Fibroblast of skin of back (primary cell): ENCODE results near the gene CNTN2. TPM values are rescaled to one million over a fixed set of nuclear protein-coding genes. Genes with fewer than 3 reads are reported as not detected.
A peak's percentile ranks its signal among the peaks of the same experiment; 100 is the strongest.

Experiments
- DNase-seq: peaks from one replicate; pipeline ENCODE4 v3.0.0-alpha.2; 2013
- polyA plus RNA-seq, 2 experiments: library from polyadenylated mRNA; unstranded; fragments of 120-200 nt; gene quantifications; one replicate each; pipeline ENCODE4 v1.2.1, GENCODE V29; 2013; ENCODE audit not compliant: insufficient read length in 2 of 2

The CNTN2 gene, protein sequence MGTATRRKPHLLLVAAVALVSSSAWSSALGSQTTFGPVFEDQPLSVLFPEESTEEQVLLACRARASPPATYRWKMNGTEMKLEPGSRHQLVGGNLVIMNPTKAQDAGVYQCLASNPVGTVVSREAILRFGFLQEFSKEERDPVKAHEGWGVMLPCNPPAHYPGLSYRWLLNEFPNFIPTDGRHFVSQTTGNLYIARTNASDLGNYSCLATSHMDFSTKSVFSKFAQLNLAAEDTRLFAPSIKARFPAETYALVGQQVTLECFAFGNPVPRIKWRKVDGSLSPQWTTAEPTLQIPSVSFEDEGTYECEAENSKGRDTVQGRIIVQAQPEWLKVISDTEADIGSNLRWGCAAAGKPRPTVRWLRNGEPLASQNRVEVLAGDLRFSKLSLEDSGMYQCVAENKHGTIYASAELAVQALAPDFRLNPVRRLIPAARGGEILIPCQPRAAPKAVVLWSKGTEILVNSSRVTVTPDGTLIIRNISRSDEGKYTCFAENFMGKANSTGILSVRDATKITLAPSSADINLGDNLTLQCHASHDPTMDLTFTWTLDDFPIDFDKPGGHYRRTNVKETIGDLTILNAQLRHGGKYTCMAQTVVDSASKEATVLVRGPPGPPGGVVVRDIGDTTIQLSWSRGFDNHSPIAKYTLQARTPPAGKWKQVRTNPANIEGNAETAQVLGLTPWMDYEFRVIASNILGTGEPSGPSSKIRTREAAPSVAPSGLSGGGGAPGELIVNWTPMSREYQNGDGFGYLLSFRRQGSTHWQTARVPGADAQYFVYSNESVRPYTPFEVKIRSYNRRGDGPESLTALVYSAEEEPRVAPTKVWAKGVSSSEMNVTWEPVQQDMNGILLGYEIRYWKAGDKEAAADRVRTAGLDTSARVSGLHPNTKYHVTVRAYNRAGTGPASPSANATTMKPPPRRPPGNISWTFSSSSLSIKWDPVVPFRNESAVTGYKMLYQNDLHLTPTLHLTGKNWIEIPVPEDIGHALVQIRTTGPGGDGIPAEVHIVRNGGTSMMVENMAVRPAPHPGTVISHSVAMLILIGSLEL
- not detected for polyA plus RNA-seq (2013, experiment 1 of 2; ENCODE audit: insufficient read length)
- not detected for polyA plus RNA-seq (2013, experiment 2 of 2; ENCODE audit: insufficient read length)

DNA sequence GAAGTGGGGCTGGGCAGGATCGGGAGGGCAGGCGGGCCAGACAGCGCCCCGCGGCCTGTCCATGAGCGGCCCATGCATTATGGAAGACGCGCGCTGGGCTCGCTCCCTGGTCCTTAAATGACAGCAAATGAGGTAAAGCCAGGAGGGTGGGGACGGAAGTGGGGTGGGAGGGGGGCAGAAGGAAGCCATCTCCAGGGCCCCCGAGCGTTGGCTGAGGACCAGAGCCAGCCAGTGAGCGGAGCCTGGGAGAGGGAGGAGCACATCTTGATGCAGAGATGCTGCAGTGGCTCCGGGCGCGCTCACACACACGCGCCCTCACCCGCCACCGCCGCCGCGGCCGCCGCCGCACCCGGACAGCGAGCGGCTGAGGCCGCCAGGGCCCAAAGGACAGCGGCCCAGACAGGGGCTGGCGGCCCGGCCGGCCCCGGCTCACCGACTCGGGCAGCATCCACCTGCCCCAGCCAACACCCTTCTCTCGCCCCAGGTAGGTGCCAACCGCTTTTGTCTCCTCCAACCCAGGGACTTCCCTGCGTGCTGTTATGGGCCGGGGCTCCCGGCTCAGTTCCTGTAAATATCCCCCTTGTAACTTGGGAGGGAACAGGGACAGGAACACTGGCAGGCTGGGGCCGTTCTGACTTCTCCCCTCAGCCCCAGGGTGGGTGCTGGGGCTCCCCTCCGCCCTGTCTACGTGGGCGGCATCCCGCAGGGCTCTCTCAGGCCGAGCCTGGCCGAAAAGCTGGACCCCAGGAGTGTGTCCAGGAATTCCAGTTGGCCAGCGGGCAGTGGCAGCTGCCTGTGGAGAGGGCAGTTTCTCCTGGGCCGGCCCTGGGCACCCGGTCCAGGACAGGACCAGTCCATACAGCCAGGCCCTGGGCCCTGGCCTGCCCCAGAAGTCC, at the start of gene CNTN2:
Gene CNTN2 (plus strand): TSS at position 302 of the 896 bp plus-strand sequence. CDS start 9,974 bp downstream, outside the sequence.
- DNase-seq = no peak

DNA sequence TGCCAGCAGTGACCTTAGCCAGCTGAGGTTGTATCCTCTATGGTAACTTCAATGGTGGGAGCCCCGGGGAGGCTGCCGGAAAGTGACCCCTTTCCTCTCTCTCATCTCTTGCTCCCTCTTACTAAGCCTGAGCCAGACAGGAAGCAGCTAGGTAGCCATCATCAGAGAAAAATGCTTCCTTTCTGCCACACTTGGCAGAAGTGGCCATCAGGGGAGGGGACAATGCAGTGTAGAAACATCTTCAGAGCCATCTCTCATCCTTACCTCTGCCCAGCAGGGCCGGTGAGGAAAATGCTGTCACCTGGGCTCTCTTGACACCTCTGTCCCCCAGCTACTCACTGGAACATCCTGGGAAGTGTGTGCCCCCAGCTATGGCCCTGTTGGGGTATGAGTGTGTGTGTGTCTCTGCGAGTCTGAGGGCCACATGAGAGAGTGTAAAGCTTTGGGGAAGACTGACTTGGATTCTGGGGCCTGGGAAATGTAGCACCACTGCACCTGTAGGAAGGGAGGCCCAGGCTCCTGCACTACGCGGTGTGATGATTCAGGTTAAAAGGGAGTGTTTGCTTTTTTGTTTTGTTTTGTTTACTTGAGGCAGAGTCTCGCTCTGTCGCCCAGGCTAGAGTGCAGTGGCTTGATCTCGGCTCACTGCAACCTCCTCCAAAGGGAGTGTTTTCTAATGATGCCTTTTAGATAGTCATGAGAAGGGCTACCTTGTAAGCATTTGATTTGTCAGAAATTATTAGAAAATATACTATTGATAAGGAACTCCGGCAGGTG, 48.7 kb upstream of the CNTN2 start:
- peak; percentile 21 for DNase-seq

DNA sequence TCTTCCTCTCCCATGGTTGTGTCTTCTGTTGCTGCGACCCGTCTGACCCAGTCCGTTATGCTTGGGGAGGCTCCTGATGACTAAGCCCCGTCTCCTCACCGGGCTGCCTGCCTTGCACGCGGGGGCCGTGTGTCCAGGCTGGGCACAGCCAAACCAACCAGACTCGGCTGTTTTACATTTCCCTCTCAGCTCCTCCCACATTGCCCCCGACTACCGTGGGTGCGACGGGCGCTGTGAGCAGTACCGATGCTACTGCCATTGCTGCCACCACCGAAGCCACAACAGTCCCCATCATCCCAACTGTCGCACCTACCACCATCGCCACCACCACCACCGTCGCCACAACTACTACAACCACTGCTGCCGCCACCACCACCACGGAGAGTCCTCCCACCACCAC, 46.0 kb upstream of the CNTN2 start:
- DNase-seq = no peak

DNA sequence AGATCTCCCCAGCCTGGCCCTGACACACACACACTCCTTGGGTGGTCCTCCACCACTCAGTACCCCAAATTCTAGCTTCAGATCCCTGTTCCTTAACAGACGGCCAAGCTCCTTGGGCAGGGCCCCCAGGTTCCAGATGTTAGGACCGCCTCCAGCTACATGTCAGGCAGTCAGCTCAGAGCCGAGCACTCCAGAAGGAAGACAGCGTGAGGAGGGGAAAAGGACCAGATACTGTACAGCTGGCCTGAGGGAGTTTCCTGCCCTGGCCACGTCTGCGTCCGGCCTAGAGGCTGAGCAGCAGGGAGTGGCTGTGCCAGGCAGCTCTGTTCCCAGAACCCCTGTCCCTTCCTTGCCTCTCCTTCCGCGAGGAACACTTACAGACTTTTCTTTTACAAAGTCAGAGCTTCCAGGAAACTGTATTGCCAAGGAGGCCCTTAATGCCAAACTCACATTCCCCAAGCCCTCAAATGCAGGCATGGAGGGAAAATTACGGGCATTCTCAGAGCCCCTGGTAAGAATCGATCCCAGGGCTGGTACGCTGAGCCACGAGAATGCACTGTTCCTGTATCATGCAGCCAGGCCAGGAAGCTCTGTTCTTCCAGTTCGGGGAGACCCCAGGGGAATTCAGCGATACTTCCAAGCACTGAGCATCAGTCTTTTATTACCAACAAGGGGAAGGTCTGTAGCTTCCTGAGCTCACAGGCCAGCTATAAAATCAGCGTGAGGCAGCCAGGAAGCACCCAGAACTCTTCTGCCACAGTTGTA, 45.2 kb upstream of the CNTN2 start:
- peak; percentile 6 for DNase-seq

DNA sequence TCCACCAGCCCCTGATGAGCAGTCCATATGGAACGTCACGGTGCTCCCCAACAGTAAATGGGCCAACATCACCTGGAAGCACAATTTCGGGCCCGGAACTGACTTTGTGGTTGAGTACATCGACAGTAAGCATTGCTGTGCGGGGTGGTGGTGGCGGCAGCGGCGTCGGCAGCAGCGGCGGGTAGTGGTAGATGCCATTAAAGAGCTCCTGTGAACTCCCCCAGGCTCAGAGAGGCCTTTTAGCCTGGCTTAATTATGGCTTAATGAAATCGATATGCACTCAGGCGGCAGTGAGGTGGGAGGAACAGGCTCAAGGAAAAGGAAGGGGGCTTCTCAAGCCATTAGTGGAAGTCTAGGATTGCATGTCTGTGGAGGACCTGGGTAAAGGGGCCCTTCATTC, 41.9 kb upstream of the CNTN2 start:
- no peak for DNase-seq

DNA sequence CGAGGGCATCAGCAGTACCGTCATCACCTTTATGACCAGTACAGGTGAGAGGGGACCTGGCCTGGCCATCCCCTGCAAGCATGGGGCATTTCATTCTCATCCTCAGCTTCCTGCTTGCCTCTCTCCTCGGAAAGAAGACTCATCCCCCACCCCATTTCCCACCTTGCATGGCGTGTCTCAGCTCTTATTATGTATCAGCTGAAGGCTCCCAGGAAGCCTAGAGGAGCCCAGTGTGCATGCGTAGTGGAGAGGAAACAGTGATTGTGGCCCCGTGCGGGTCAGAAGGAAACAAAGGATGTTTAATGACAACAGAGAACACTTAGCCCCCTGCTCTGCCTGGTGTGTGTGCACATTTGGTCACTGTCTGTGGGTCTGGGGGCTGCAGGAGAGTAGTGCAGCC, 40.3 kb upstream of the CNTN2 start:
- DNase-seq = no peak

DNA sequence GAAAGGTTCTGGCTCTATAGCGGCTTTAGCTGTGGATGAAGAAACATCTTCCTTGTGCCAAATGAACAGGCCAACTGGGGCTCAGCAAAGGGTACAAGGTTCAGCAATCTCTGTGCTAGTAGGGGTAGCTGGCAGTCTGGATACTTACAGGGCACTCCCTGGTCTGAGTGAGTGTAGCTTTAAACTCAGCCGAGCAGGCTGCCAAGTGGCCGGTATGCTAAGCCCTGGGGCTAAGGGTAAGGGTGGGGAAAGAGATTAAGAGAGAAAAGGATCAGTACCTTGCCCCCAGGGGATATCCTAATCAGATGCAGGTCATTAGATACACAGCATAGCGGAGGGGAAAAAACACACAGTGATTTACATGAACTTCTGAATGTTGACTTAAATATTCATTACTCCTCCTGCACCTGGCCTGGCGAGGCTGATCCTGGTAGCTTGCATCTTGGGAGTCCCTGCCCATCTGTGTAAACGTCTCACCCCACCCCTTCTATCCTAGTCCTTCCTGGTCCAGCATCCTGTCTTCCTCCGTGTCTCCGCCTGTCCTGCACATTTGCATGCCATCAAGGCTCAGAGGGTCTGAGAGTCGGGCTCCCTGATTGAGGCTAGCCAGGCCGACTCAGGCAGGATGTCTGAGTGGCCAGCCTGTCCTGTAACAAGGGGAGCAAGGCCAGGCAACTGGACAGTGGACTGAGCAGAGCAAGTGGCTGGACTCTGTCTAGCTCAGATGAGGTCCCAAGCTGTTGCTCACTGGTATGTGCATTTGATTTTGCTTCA, 39.5 kb upstream of the CNTN2 start:
- DNase-seq = no peak

DNA sequence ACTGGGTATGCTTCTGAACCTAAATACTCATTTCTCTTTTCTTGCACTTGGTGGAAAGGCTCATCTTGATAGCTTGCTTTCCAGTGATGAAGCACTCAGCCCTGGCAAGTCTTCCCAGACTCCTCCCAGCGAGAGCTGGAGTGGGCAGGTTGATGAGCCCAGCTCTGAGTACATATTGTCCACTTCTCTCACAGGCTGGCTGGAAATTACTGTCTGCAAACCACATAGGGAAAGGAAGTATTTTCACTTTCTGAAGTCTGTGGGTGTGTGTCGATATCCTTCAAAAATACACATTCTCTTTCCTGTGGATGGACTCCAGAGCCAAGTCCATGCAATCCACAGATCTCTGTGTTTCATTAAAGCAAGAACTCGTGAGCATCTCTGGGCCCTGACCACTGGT, 38.7 kb upstream of the CNTN2 start:
- DNase-seq = no peak

DNA sequence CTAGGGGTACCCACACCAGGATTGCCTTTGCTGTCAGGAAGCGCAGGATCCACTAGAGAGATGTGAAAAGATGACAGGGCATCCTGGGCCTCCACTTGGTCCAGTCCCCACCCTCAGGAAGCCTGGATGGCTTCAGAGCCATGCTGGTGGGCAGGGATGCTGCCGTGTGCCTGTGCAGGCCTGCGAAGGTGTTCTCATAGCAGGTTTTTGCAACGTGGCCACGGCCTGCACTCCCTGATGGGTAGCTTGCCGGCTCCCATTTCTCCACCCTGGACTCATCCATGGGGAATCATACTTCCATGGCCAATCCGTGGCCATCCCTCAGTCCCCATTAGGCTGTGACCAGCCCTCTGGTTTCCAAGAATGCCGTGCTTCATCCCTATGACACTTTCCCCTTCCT, 34.1 kb upstream of the CNTN2 start:
- DNase-seq = no peak

DNA sequence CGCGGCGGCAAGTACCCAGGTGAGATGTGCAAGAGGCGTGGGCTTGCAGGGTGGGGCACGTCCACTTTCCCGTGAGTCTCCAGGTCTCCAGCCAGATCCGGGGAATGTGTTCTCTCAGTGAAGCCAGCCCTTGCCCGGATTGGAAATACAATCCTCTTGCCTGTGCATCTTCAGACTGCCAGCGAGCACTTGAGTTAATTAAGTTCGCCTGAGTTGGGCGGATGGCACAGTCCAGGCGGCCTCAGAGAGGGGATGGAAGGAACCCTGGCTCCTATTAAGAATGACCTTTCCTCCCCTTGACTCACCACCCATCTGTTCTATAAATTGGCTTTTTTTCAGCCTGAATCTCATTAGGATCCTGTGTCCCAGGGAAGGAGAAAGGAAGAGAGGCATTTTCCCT, 33.3 kb upstream of the CNTN2 start:
- no peak for DNase-seq

DNA sequence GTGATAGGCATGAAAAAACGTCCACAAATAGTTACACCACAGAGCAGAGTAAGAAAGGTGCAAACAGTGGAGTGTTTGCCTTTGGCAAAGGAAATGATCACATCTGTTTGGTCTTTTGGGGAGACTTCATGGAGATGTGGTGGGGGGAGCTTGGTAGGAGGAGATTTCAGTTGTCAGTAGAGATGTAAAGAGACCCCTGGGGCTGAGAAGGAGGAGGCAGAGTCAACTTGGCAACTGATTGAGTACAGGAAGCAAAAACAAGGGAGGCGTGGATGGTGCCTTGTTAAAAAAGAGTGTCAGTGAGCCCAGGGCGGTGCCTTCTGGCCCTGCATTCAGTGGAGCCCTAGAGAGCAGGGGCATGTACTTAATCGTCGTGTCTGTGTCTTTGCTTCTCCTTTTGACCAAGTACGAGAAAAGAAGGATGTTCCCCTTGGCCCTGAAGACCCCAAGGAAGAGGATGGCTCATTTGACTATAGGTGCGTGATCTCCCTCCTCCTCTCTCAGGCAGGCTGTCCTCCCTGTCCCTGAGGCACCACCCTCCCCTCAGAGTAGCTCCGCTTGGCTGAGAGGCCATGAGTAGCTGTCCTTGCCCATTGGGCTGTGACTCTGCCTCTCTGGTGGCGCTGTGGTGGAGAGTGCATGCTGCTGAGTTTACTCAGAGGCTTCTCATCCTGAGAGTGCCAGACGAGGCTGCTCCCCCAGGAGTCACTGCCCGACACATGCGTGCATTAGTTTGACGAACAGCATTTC, 30.4 kb upstream of the CNTN2 start:
- DNase-seq = no peak

DNA sequence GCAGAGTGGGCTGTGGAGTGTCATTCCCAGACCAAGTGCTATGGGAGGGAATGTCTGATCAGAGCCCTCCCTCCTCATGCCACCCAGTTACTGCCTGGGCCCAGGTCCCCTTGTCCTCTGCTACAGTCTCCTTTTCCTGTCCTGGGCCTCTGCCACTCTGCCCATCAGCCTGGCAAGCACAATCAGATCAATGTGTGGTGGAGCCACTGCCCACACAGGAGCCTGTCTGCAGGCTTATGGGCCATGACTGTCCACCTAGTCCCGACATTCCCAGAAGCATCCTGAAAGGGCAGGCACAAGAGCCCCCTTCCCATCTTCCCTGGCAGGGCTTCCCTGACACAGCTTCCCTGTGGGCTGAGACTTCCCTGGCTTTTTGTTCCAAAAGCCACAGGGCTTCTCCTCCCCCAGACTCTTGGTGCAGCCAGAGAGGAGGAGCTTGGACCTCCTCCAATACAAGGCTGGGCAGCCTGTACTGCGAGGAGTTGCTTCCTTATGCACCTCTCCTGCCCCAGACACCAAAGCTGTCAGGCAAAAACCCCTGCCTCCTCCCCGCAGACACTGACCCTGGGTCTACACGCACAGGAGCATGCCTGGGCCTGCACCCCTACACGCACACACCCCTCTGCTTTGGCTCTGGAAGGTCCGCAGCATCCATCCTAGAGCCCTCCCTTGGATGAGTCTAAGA, 29.2 kb upstream of the CNTN2 start:
- no peak for DNase-seq

DNA sequence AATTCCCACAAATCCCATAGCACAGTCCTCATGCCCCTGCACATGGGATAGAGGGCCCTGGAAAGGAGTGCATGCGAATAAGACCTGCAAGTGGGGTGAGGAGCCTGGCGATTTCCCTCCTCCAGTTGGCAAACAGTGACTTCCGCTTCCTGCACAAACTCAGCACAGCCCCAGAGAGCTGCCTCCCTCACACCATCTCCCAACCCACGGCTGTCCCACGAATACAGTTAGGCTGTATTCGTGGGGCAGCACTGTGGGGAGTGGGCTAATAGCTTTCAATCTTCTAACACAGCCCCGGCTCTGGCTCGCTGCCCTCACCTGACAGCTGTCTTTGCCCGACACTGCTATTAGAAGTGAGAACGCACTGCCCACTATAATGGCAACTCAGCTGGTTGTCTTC, 28.2 kb upstream of the CNTN2 start:
- no peak for DNase-seq

DNA sequence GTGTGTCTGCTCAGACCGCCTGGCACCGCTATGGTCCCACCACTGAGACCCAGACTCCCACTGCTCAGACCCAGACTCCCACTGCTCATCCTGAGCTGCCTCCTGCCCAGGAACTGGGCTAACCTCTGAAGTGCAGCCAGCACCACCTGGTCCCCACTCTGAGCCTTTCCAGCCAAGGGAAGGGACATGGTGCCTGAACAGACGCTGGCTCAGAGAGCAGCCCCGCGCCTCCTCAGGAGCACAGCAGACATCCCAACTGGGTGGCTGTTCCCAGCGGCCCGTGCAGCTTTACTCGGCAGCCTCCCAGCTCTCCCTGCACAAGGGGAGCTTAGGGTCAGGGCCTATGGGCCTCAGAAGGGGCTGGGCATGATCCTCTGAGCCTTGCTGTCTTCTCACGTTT, 27.8 kb upstream of the CNTN2 start:
- no peak for DNase-seq

DNA sequence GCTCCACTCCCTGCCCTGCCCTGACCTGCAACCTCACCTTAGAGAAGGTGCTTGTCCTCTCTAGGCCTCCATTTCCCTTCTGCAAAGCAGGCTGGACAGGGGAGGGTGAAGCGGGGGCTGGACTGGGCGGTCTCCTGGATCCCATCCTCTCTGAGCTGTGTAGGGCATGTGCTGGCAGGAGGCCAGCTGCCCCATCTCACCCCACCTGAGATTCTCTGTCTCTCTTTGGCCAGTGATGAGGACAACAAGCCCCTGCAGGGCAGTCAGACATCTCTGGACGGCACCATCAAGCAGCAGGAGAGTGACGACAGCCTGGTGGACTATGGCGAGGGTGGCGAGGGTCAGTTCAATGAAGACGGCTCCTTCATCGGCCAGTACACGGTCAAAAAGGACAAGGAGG, 26.9 kb upstream of the CNTN2 start:
- DNase-seq = no peak

DNA sequence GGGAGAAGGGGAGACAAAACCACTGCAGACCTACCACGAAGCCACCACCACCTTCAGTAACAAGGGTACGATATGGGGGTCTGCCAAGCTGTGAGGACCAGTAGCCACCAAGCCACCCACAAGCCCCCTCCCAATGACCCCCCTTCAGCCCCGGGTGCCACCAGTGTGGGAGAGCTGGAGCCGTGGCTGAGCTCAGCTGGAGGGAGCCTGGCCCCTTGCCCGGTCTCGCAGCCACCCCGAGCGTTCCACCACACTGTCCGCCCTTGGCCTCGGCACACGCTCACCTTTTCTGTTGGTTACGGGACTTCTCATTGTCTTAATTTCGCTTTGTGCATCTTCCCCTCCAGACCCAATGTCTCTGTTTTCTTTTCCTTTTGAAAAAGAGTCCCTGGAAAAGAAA, 26.4 kb upstream of the CNTN2 start:
- no peak for DNase-seq

DNA sequence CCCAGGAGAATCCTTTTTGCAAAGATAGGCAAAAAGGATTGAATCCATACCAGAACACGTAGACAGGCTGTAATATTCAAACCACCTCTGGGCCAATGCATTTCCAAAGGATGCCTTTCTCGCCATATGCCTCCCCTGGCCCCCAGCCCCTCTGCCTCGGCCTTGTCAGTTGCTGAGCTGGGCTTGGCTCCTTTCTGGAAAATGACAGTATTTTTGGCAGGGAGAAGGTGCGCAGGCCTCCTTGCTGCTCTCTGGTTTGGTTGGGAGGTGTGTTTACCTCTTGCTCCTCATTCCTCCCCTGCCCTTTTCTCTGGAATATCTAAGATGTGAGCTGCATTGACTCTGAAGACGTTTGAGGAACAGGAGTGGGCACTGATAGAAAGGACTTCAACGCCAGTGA, 26.0 kb upstream of the CNTN2 start:
- no peak for DNase-seq

DNA sequence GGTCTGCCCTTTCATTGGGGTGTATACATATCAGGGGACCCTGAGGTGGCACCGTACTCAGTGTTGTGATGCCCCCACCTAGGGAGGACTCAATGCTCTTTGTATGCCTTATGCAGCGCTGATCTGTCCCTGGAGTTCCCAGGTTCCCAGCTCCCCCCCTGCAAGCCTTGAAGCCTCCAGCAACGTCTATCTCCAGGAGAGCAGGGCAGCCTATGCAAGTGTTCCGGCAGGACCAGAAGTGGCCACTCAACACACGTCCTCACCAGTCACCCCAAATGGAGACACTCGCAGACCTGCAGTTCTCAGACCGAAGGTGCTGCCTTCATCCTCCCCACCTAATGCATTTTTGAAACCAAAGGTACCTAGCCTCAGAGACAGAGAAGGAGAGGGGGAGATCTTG, 25.2 kb upstream of the CNTN2 start:
- no peak for DNase-seq
